Lung (tissue), 12 donors: ENCODE results near the gene RERE. TPM values are rescaled to one million over a fixed set of nuclear protein-coding genes. Genes with fewer than 3 reads are reported as not detected.
A peak's percentile ranks its signal among the peaks of the same experiment; 100 is the strongest.

Source experiments
- ATAC-seq: fragments of 200-7000 bp; cut with Tn5 transposase; one replicate; pipeline ENCODE4 v1.9.1; 2020; ENCODE audit warnings: moderate number of reproducible peaks; ENCODE audit not compliant: insufficient read depth, low FRiP score
- DNase-seq, 3 donors: peaks; one replicate each; pipeline ENCODE4 v3.0.0-alpha.2; 2013 to 2017
- H3K27ac ChIP-seq, 2 donors: one replicate each; pipeline ENCODE4 v1.5.1; 2013; ENCODE audit warnings: mild to moderate bottlenecking in 2 of 2, moderate library complexity in 2 of 2, control low read depth in 1 of 2, inconsistent platforms in 1 of 2, low read depth in 1 of 2, low read length in 1 of 2
- H3K27me3 ChIP-seq, 3 donors: one replicate each; pipeline ENCODE4 v1.5.1; 2013; ENCODE audit warnings: low read length in 2 of 3; ENCODE audit not compliant: control insufficient read depth in 3 of 3, insufficient read depth in 3 of 3
- H3K36me3 ChIP-seq, 4 donors: one replicate each; pipeline ENCODE4 v1.5.1; 2013; ENCODE audit warnings: low read length in 4 of 4, mild to moderate bottlenecking in 1 of 4, moderate library complexity in 1 of 4; ENCODE audit not compliant: control insufficient read depth in 4 of 4, insufficient read depth in 4 of 4
- H3K4me1 ChIP-seq, 5 donors: one replicate each; pipeline ENCODE4 v1.5.1; 2013; ENCODE audit warnings: low read length in 5 of 5, mild to moderate bottlenecking in 2 of 5, moderate library complexity in 1 of 5; ENCODE audit not compliant: control insufficient read depth in 5 of 5, insufficient read depth in 5 of 5
- H3K4me3 ChIP-seq: one replicate; pipeline ENCODE4 v1.5.1; 2013; ENCODE audit warnings: mild to moderate bottlenecking, control low read depth, moderate library complexity
- H3K9ac ChIP-seq, 2 donors: one replicate each; pipeline ENCODE4 v1.5.1; 2013; ENCODE audit warnings: low read length in 2 of 2, control low read depth in 1 of 2; ENCODE audit not compliant: insufficient read depth in 1 of 2
- H3K9me3 ChIP-seq, 4 donors: one replicate each; pipeline ENCODE4 v1.5.1; 2013; ENCODE audit warnings: low read length in 3 of 4, mild to moderate bottlenecking in 1 of 4, moderate library complexity in 1 of 4; ENCODE audit not compliant: control insufficient read depth in 4 of 4, insufficient read depth in 3 of 4
- WGBS, 2 donors: extraction: QIAGEN DNeasy Blood & Tissue Kit; methylation state at CpG; one replicate each; pipeline ENCODE4 v1.1.7; 2013; 5-methylcytosine and 5-hydroxymethylcytosine counted together
- polyA plus RNA-seq, 2 donors: library from polyadenylated mRNA; stranded (reverse); fragments of 200-250 nt; gene quantifications; one replicate each; pipeline ENCODE4 v1.2.1, GENCODE V29; 2013
- total RNA-seq, 2 donors: library from RNA; depleted of rRNA in 1 of 2; stranded (reverse); fragments of >200 nt in 1 of 2; gene quantifications; one replicate each; pipeline ENCODE4 v1.2.1, GENCODE V29; 2014 to 2021
- TF ChIP-seq, protein P1 (sequence below): IDR thresholded peaks from 2 replicates; pipeline ENCODE4 v1.5.1; 2012; ENCODE audit warnings: mild to moderate bottlenecking; ENCODE audit errors: control extremely low read depth, extremely low read depth
- donor health status: control.
- donor health status: control.
- donor health status: Bipolar disorder and iron deficiency.
- donor health status: healthy.
- donor health status: DM: yes; HTN: yes; CAD: no.

The RERE gene
- total and polyA plus RNA-seq, 4 donors, result 21.7 to 207 (median 57.5) TPM

GRCh38 chr1:8560035-8560434 lies 257.4 kb downstream of the RERE start:
- ATAC-seq (no peak), DNase-seq (no peak)
- Histone ChIP-seq H3K36me3 (no peaks in the 10 kb centered on the region), H3K9ac (no peak overlapping the region), H3K4me3 (no peak overlapping the region), H3K27ac (no peak overlapping the region), H3K4me1 (peaks cover 0 to 11% (median 1%) of the 10 kb centered on the region in 5 donors), H3K27me3 (no peaks in the 10 kb centered on the region), H3K9me3 (no peaks in the 10 kb centered on the region)
- TF ChIP-seq, protein P1, sequence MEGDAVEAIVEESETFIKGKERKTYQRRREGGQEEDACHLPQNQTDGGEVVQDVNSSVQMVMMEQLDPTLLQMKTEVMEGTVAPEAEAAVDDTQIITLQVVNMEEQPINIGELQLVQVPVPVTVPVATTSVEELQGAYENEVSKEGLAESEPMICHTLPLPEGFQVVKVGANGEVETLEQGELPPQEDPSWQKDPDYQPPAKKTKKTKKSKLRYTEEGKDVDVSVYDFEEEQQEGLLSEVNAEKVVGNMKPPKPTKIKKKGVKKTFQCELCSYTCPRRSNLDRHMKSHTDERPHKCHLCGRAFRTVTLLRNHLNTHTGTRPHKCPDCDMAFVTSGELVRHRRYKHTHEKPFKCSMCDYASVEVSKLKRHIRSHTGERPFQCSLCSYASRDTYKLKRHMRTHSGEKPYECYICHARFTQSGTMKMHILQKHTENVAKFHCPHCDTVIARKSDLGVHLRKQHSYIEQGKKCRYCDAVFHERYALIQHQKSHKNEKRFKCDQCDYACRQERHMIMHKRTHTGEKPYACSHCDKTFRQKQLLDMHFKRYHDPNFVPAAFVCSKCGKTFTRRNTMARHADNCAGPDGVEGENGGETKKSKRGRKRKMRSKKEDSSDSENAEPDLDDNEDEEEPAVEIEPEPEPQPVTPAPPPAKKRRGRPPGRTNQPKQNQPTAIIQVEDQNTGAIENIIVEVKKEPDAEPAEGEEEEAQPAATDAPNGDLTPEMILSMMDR, result no peak
- WGBS, 2 donors, result 56 to 82% methylated on average over 4 of the region's 4 CpGs

DNA sequence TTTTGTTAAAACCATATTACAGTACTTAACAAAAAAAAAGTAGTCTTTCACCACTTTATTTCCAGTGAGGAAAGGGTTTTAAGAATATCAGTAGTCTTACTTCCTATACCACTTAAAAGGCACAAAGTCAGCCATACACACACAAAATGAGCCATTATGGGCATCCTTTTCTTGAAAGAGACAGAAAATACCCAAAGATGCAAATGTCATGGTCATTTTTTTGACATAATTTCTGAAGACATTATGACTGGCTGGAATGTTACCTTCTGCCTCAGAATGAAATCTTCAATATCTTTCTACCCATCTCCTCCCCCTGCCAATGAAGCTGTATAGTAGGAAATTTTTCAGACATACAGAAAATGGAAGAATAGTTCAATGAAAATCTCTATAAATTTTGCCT lies 261.9 kb downstream of the RERE start:
- Histone ChIP-seq H3K36me3 (peaks cover 0 to 5% (median 0%) of the 10 kb centered on the region in 4 donors), H3K9me3 (no peaks in the 10 kb centered on the region), H3K27me3 (no peaks in the 10 kb centered on the region), H3K27ac (no peak overlapping the region), H3K9ac (no peak overlapping the region), H3K4me3 (no peak overlapping the region), H3K4me1 (peaks cover 1 to 14% (median 8%) of the 10 kb centered on the region in 5 donors)
- DNase-seq (no peak), ATAC-seq (no peak)
- TF ChIP-seq, protein P1, result no peak

- Histone ChIP-seq H3K9me3 (no peaks in the 10 kb centered on the region), H3K36me3 (peaks cover 0 to 5% (median under 1%) of the 10 kb centered on the region in 4 donors), H3K27ac (no peak overlapping the region), H3K27me3 (no peaks in the 10 kb centered on the region), H3K9ac (no peak overlapping the region), H3K4me1 (peaks cover 1 to 14% (median 8%) of the 10 kb centered on the region in 5 donors), H3K4me3 (no peak overlapping the region)
- TF ChIP-seq, protein P1, result no peak
- ATAC-seq (no peak), DNase-seq (no peak)
- 78 to 91% methylated on average over 2 of the region's 2 CpGs for WGBS, 2 donors
Measured at GRCh38 chr1:8554956-8555534, 262.4 kb downstream of the RERE start.

DNA sequence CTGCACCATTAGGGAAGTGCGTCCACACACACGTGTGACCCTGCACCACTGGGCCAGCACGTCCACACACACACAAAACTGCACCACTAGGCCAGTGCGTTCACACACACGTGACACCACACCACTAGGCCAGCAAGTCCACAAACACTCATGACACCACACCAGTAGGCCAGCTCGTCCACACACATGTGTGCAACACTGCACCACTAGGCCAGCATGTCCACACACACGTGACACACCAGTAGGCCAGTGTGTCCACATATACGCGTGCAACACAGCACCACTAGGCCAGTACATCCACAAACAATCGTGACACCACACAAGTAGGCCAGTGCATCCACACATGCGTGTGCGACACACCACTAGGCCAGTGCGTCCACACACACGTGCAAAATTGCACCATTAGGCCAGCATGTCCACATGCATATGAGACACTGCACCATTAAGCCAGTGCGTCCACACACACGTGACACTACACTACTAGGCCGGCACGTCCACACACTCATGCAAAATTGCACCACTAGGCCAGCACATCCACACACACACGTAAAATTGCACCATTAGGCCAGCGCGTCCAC lies 264.5 kb downstream of the RERE start:
- ATAC-seq, result no peak
- Histone ChIP-seq H3K4me3 (no peak overlapping the region), H3K4me1 (peaks cover 1 to 14% (median 8%) of the 10 kb centered on the region in 5 donors), H3K36me3 (peaks cover 0 to 5% (median 1%) of the 10 kb centered on the region in 4 donors), H3K9ac (no peak overlapping the region), H3K27me3 (no peaks in the 10 kb centered on the region), H3K9me3 (no peaks in the 10 kb centered on the region), H3K27ac (no peak overlapping the region)
- WGBS, 2 donors, result 94 to 95% methylated on average over 21 of the region's 21 CpGs
- DNase-seq, result peak in 1 of 3 donors; percentile 41
- TF ChIP-seq, protein P1, result no peak
